ENCODE measurements around the gene NDUFS2.

The NDUFS2 gene

GRCh38 chr1:161209790-161210409 lies 7.7 kb downstream of the NDUFS2 start:
- TF ChIP-seq POLR2AphosphoS5 (IDR thresholded peaks at IDR 0.05; ENCODE audit: low read depth, low read length): no peak
- no peak for TF ChIP-seq SIN3A (IDR thresholded peaks at IDR 0.05; ENCODE audit: borderline replicate concordance, insufficient read depth, low read length)
- TF ChIP-seq FOXP2 (optimal IDR thresholded peaks at IDR 0.05; ENCODE audit: borderline replicate concordance, extremely low read depth, extremely low read length, insufficient read depth): no peak
- TF ChIP-seq, protein P1, sequence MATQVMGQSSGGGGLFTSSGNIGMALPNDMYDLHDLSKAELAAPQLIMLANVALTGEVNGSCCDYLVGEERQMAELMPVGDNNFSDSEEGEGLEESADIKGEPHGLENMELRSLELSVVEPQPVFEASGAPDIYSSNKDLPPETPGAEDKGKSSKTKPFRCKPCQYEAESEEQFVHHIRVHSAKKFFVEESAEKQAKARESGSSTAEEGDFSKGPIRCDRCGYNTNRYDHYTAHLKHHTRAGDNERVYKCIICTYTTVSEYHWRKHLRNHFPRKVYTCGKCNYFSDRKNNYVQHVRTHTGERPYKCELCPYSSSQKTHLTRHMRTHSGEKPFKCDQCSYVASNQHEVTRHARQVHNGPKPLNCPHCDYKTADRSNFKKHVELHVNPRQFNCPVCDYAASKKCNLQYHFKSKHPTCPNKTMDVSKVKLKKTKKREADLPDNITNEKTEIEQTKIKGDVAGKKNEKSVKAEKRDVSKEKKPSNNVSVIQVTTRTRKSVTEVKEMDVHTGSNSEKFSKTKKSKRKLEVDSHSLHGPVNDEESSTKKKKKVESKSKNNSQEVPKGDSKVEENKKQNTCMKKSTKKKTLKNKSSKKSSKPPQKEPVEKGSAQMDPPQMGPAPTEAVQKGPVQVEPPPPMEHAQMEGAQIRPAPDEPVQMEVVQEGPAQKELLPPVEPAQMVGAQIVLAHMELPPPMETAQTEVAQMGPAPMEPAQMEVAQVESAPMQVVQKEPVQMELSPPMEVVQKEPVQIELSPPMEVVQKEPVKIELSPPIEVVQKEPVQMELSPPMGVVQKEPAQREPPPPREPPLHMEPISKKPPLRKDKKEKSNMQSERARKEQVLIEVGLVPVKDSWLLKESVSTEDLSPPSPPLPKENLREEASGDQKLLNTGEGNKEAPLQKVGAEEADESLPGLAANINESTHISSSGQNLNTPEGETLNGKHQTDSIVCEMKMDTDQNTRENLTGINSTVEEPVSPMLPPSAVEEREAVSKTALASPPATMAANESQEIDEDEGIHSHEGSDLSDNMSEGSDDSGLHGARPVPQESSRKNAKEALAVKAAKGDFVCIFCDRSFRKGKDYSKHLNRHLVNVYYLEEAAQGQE (IDR thresholded peaks at IDR 0.05; ENCODE audit: insufficient read depth in 1 of 2, low read depth in 2 of 2, low read length in 2 of 2): no peak
- TF ChIP-seq TAF1 (IDR thresholded peaks at IDR 0.05; ENCODE audit: borderline replicate concordance, insufficient read depth, low read length): no peak

DNA sequence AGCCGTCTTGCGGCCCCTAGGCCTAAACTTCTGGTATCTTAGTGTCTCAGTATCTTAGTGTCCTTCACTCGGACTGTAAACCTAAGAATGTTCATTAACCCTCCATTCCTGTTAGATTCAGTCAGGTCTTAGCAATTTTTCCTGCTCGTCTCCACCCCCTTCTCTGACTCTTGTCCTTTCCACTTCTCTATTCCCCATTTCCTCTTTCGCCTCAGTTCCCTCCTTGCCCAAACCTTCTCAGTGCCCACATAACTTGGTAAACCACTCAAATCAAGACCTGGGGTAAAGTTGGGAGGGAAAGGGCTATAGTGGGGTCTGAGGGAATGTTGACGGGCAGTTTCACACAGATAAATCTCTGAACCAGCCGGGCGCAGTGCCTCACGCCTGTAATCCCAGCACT lies 12.2 kb downstream of the NDUFS2 start:
- TF ChIP-seq, protein P1 (IDR thresholded peaks at IDR 0.05; ENCODE audit: insufficient read depth in 1 of 2, low read depth in 2 of 2, low read length in 2 of 2): no peak
- TF ChIP-seq FOXP2 (optimal IDR thresholded peaks at IDR 0.05; ENCODE audit: borderline replicate concordance, extremely low read depth, extremely low read length, insufficient read depth): no peak
- no peak for TF ChIP-seq SIN3A (IDR thresholded peaks at IDR 0.05; ENCODE audit: borderline replicate concordance, insufficient read depth, low read length)
- no peak for TF ChIP-seq TAF1 (IDR thresholded peaks at IDR 0.05; ENCODE audit: borderline replicate concordance, insufficient read depth, low read length)
- no peak for TF ChIP-seq POLR2AphosphoS5 (IDR thresholded peaks at IDR 0.05; ENCODE audit: low read depth, low read length)

- TF ChIP-seq FOXP2 (optimal IDR thresholded peaks at IDR 0.05; ENCODE audit: borderline replicate concordance, extremely low read depth, extremely low read length, insufficient read depth) (no peak), SIN3A (IDR thresholded peaks at IDR 0.05; ENCODE audit: borderline replicate concordance, insufficient read depth, low read length) (no peak), TAF1 (IDR thresholded peaks at IDR 0.05; ENCODE audit: borderline replicate concordance, insufficient read depth, low read length) (no peak), POLR2AphosphoS5 (IDR thresholded peaks at IDR 0.05; ENCODE audit: low read depth, low read length) (no peak)
- TF ChIP-seq, protein P1 (IDR thresholded peaks at IDR 0.05; ENCODE audit: insufficient read depth in 1 of 2, low read depth in 2 of 2, low read length in 2 of 2): no peak
These were observed 12.9 kb downstream of the NDUFS2 start, which contains the start of gene FCER1G for GRCh38 chr1:161215076-161215475. Gene FCER1G (plus strand): TSS chr1:161215295. CDS start chr1:161215322, 27 bp downstream.

DNA sequence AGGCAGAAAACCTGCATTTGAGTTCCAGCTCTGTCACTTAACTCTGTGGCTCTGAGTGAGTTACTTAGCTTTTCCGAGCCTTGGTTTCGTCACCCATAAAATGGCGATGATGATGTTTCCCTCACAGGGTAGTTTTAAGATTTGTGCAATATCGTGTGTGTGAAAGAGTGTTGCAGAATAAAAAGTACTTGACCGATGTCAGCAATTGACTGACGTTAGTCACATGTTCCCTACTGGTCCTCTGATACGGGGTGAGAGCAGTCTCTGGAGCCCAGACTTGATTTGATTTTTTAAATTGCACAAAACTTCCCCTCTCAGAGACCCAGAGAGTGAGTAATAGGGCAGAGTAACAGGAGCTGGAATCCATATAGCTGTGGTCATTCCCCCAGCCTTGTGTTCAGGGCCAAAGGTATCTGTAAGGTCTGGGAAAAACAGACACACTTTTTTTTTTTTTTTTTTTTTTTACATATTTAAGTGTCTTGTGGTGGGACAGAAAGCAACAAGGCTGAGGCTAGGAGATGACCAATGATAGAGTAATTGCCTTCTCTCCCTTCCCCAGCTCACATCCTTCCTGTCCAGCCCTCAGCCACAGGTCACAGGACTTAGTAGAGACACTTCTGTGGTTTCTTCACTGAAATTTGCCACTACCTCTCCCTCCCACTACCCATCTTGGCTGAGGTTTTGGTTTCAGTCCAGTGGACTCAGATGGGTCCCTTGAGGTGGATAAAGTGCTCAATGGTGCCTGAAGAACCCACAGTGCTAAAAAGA lies 15.0 kb downstream of the NDUFS2 start:
- TF ChIP-seq FOXP2 (optimal IDR thresholded peaks at IDR 0.05; ENCODE audit: borderline replicate concordance, extremely low read depth, extremely low read length, insufficient read depth) (no peak), POLR2AphosphoS5 (IDR thresholded peaks at IDR 0.05; ENCODE audit: low read depth, low read length) (no peak), TAF1 (IDR thresholded peaks at IDR 0.05; ENCODE audit: borderline replicate concordance, insufficient read depth, low read length) (no peak), SIN3A (IDR thresholded peaks at IDR 0.05; ENCODE audit: borderline replicate concordance, insufficient read depth, low read length) (no peak)
- TF ChIP-seq, protein P1 (IDR thresholded peaks at IDR 0.05; ENCODE audit: insufficient read depth in 1 of 2, low read depth in 2 of 2, low read length in 2 of 2): no peak

All from PFSK-1 (cell line).